Caco-2 (cell line): Measurements from ENCODE around the gene GOLT1A. TPM values are rescaled to one million over a fixed set of nuclear protein-coding genes. Genes with fewer than 3 reads are reported as not detected.

ENCODE experiments used
- BruUV-seq: library from RNA; stranded (reverse); fragments of 400-500 nt; replicated peaks from 2 replicates; lab custom pipeline; 2021; lab: Mats Ljungman, UMichigan
- CTCF ChIA-PET: fragments of 300-600 bp; sonication (Branson Sonifier 250); formaldehyde crosslinking; loops from one replicate; lab custom pipeline; 2022; ENCODE audit warnings: antibody characterized with exemption; lab: Charles Lee
- POLR2A ChIA-PET: fragments of 300-600 bp; sonication (Branson Sonifier 250); formaldehyde crosslinking; loops from one replicate; lab custom pipeline; 2022; ENCODE audit warnings: antibody characterized with exemption; lab: Charles Lee
- DNase-seq, 2 experiments: peaks; one replicate each; pipeline versions ENCODE4 v3.0.0 to v3.0.0-alpha.2; 2020 to 2022
- H3K27me3 ChIP-seq: replicated peaks from 2 replicates; pipeline ENCODE4 v1.6.0; 2011; ENCODE audit warnings: low read length; ENCODE audit not compliant: control insufficient read depth, insufficient read depth
- H3K36me3 ChIP-seq: 2 replicates; pipeline ENCODE4 v1.5.1; 2011; ENCODE audit warnings: low read length; ENCODE audit not compliant: control insufficient read depth, insufficient read depth
- H3K4me1 ChIP-seq: fragments of 250-450 bp; sonication (Bioruptor Pico); 2 replicates; pipeline ENCODE4 v1.5.1; 2020; ENCODE audit warnings: mild to moderate bottlenecking
- H3K4me3 ChIP-seq: 2 replicates; pipeline ENCODE4 v1.5.1; 2011; ENCODE audit warnings: low read depth, mild to moderate bottlenecking, control low read depth, low read length
- H3K9me3 ChIP-seq: fragments of 250-450 bp; sonication (Bioruptor Pico); 2 replicates; pipeline ENCODE4 v1.5.1; 2020; ENCODE audit warnings: mild to moderate bottlenecking, moderate library complexity
- H3K27ac Mint-ChIP-seq: one replicate; pipeline ENCODE4 v1.8.0; 2022; ENCODE audit warnings: mixed read lengths; ENCODE audit not compliant: unreplicated experiment
- H3K27me3 Mint-ChIP-seq: one replicate; pipeline ENCODE4 v1.8.0; 2022; ENCODE audit warnings: mixed read lengths; ENCODE audit not compliant: insufficient read depth, unreplicated experiment
- H3K36me3 Mint-ChIP-seq: one replicate; pipeline ENCODE4 v1.8.0; 2022; ENCODE audit warnings: mild to moderate bottlenecking, mixed read lengths; ENCODE audit not compliant: insufficient read depth, unreplicated experiment
- H3K4me1 Mint-ChIP-seq: one replicate; pipeline ENCODE4 v1.8.0; 2022; ENCODE audit warnings: low read depth, mixed read lengths; ENCODE audit not compliant: unreplicated experiment
- H3K4me3 Mint-ChIP-seq: one replicate; pipeline ENCODE4 v1.8.0; 2022; ENCODE audit warnings: mild to moderate bottlenecking, moderate library complexity, mixed read lengths; ENCODE audit not compliant: unreplicated experiment
- H3K9me3 Mint-ChIP-seq: one replicate; pipeline ENCODE4 v1.8.0; 2022; ENCODE audit warnings: mixed read lengths; ENCODE audit not compliant: unreplicated experiment
- intact Hi-C: fragments of 100-400 bp; cut with micrococcal nuclease; formaldehyde crosslinking; loops from one replicate; pipeline ENCODE4 v1.10.0; 2022; ENCODE audit not compliant: unreplicated experiment
- total RNA-seq: library from RNA; stranded (reverse); gene quantifications from 2 replicates; pipeline ENCODE4 v1.2.3, GENCODE V29; 2022
- TF ChIP-seq, protein P1 (sequence below), 2 experiments: fragments of 200-600 bp in 1 of 2; IDR thresholded peaks; 1 replicate in 1 of 2; 2 replicates in 1 of 2; pipeline versions ENCODE4 v1.5.1 to v1.8.0; 2011 to 2022; ENCODE audit warnings: antibody characterized with exemption in 1 of 2, control low read depth in 1 of 2, inconsistent platforms in 1 of 2, low read depth in 1 of 2, low read length in 1 of 2, mild to moderate bottlenecking in 1 of 2, moderate library complexity in 1 of 2; ENCODE audit not compliant: insufficient read depth in 1 of 2, severe bottlenecking in 1 of 2, unreplicated experiment in 1 of 2

The GOLT1A gene
- total RNA-seq, 1 experiment from 2014 or later: 25.9 TPM

DNA sequence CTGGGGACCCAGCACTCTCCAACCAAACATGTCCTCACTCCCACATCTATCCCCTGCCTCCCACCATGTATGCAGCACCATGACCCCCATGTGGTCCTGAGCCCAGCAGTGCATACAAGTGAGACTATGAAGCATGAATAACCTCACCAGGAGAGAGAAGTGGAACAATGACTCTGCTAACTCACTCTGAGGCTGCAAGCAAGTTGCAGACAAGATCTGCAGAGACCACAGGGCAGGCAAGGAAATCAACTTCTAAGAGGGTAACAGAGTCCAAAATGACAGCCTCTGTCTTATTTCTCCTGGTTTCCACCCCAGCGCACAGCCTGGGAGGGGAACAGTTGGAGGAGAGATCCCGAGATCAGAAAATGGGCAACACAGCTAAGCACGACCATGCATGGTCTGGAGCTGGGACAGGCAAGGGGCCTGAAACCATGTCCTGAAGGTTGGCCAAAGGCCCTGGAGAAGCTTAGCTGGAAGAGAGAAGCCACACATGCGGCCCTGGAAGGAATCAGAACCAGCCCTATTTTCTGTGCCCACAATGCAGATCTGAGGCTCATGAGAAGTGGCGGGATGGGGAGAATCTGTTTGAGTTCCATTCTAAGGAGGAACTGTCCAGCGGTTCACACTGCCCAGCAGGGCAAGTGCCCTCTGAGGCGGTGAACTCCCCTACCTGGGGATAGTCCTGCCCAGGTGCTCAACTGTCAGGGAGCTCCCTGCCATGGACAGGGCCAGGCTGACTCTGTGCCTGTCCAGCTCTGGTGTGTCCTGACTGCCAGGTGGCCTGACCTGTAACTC, 35.1 kb downstream of the GOLT1A start:
- Mint-ChIP-seq H3K36me3 (no peaks in the 10 kb centered on the region), H3K9me3 (no peaks in the 10 kb centered on the region), H3K27ac (no peak overlapping the region), H3K27me3 (no peaks in the 10 kb centered on the region), H3K4me3 (no peak overlapping the region), H3K4me1 (no peaks in the 10 kb centered on the region)
- H3K4me3 ChIP-seq: no peak overlapping the region
- ChIA-PET POLR2A (no interaction called here), CTCF (no interaction called here)
- TF ChIP-seq, protein P1, sequence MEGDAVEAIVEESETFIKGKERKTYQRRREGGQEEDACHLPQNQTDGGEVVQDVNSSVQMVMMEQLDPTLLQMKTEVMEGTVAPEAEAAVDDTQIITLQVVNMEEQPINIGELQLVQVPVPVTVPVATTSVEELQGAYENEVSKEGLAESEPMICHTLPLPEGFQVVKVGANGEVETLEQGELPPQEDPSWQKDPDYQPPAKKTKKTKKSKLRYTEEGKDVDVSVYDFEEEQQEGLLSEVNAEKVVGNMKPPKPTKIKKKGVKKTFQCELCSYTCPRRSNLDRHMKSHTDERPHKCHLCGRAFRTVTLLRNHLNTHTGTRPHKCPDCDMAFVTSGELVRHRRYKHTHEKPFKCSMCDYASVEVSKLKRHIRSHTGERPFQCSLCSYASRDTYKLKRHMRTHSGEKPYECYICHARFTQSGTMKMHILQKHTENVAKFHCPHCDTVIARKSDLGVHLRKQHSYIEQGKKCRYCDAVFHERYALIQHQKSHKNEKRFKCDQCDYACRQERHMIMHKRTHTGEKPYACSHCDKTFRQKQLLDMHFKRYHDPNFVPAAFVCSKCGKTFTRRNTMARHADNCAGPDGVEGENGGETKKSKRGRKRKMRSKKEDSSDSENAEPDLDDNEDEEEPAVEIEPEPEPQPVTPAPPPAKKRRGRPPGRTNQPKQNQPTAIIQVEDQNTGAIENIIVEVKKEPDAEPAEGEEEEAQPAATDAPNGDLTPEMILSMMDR (IDR thresholded peaks at IDR 0.05; ENCODE audit: insufficient read depth in 1 of 2, low read depth in 1 of 2, low read length in 1 of 2, severe bottlenecking in 1 of 2, unreplicated experiment in 1 of 2): no peak
- no peaks in the 10 kb centered on the region for H3K4me1 ChIP-seq
- no peaks in the 10 kb centered on the region; the same call in 1 of the 2 replicates for H3K9me3 ChIP-seq
- DNase-seq: no peak
- no peaks in the 10 kb centered on the region; the same call in 1 of the 2 replicates for H3K27me3 ChIP-seq
- no peaks in the 10 kb centered on the region for H3K36me3 ChIP-seq
- no TSS peak for BruUV-seq
- intact Hi-C loops: no loop called here

DNA sequence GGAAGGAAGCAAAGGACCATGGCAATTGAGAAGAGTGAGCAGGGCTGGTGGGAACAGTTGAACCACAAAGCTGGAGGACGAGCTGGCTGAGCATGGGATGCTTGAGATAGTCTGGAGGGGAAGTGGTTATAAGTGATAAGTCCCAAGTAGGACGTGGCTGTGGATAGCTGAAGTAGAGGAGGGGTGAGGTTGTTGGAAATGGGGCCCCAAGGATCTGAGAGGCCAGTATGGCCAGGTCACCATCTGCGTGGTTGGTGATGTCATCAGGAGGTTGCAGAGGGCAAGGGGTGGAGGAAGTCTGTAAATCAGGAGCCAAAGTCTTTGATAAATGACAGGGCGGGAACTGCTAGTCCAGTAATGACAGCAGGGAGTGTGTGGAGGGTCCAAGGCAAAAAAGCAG, 36.7 kb downstream of the GOLT1A start:
- Mint-ChIP-seq H3K4me3 (no peak overlapping the region), H3K27ac (no peak overlapping the region), H3K4me1 (peaks cover 4% of the 10 kb centered on the region), H3K9me3 (peaks cover 6% of the 10 kb centered on the region), H3K27me3 (no peaks in the 10 kb centered on the region), H3K36me3 (no peaks in the 10 kb centered on the region)
- Histone ChIP-seq H3K27me3 (no peaks in the 10 kb centered on the region; the same call in 1 of the 2 replicates), H3K9me3 (no peaks in the 10 kb centered on the region; the same call in 1 of the 2 replicates), H3K36me3 (no peaks in the 10 kb centered on the region), H3K4me1 (peaks cover 5% of the 10 kb centered on the region), H3K4me3 (no peak overlapping the region)
- TF ChIP-seq, protein P1 (IDR thresholded peaks at IDR 0.05; ENCODE audit: insufficient read depth in 1 of 2, low read depth in 1 of 2, low read length in 1 of 2, severe bottlenecking in 1 of 2, unreplicated experiment in 1 of 2): no peak
- BruUV-seq: no TSS peak
- no peak for DNase-seq
- CTCF ChIA-PET: no interaction called here
- POLR2A ChIA-PET: no interaction called here
- intact Hi-C loops: no loop called here

DNA sequence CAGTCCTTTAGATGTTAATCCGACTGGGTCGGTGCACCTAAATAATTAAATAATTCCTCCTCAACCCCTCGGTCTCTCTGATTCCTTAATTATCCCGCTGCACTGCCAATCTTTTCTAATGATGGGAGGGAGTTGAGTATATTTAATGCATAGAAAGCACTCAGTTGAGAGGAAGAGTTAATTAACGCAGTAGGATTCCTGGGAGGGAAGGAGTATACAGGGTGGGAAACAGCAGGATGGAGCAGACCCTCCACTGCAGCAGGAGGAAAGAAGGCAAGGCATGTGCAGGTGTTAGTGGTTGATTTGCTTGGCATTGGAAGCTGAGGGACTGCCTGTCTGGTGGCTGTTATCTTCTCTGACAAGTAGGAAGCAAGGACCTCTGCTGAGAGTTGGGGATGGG, 37.7 kb downstream of the GOLT1A start:
- CTCF ChIA-PET: no interaction called here
- Histone ChIP-seq H3K4me1 (peaks cover 11% of the 10 kb centered on the region), H3K4me3 (no peak overlapping the region), H3K27me3 (no peaks in the 10 kb centered on the region; the same call in 1 of the 2 replicates), H3K9me3 (no peaks in the 10 kb centered on the region; the same call in 1 of the 2 replicates), H3K36me3 (no peaks in the 10 kb centered on the region)
- Mint-ChIP-seq H3K27ac (no peak overlapping the region), H3K36me3 (no peaks in the 10 kb centered on the region), H3K27me3 (no peaks in the 10 kb centered on the region), H3K4me3 (no peak overlapping the region), H3K4me1 (peaks cover 9% of the 10 kb centered on the region), H3K9me3 (peaks cover 12% of the 10 kb centered on the region)
- TF ChIP-seq, protein P1 (IDR thresholded peaks at IDR 0.05; ENCODE audit: insufficient read depth in 1 of 2, low read depth in 1 of 2, low read length in 1 of 2, severe bottlenecking in 1 of 2, unreplicated experiment in 1 of 2): no peak
- POLR2A ChIA-PET: interaction anchor here (0.6 kb wide), 1 partner anchor 38 kb away, joined by 4 read pairs; the partner anchor contains the start of gene GOLT1A
- BruUV-seq: no TSS peak
- intact Hi-C loops: no loop called here
- DNase-seq: no peak
